Heart left ventricle (tissue), 16 donors: ENCODE data around the gene ZCCHC7. TPM values are rescaled to one million over a fixed set of nuclear protein-coding genes. Genes with fewer than 3 reads are reported as not detected.
A peak's percentile ranks its signal among the peaks of the same experiment; 100 is the strongest.

Experiments
- ATAC-seq, 4 donors: fragments of 200-7000 bp; cut with Tn5 transposase; one replicate each; pipeline ENCODE4 v1.9.1; 2020 to 2022; ENCODE audit warnings: moderate library complexity in 4 of 4, mild to moderate bottlenecking in 3 of 4, moderate number of reproducible peaks in 1 of 4
- DNase-seq, 5 donors: peaks; one replicate each; pipeline ENCODE4 v3.0.0-alpha.2; 2020
- H3K27ac ChIP-seq, 12 donors: fragments of 200-600 bp; sonication (generic) in 4 of 12; one replicate each; pipeline versions ENCODE4 v1.5.0 to v1.8.0; 2016 to 2022; ENCODE audit warnings: mild to moderate bottlenecking in 2 of 12
- H3K27me3 ChIP-seq, 9 donors: fragments of 200-600 bp; sonication (generic) in 2 of 9; one replicate each; pipeline versions ENCODE4 v1.5.1 to v1.8.0; 2016 to 2022; ENCODE audit warnings: mild to moderate bottlenecking in 3 of 9
- H3K36me3 ChIP-seq, 9 donors: fragments of 200-600 bp; sonication (generic) in 2 of 9; one replicate each; pipeline versions ENCODE4 v1.5.0 to v1.8.0; 2018 to 2022; ENCODE audit warnings: mild to moderate bottlenecking in 2 of 9
- H3K4me1 ChIP-seq, 12 donors: fragments of 200-600 bp; sonication (generic) in 4 of 12; one replicate each; pipeline versions ENCODE4 v1.5.0 to v1.8.0; 2016 to 2022; ENCODE audit warnings: mild to moderate bottlenecking in 3 of 12
- H3K4me3 ChIP-seq, 12 donors: fragments of 200-600 bp; sonication (generic) in 4 of 12; one replicate each; pipeline versions ENCODE4 v1.5.0 to v1.8.0; 2017 to 2022; ENCODE audit warnings: mild to moderate bottlenecking in 9 of 12, moderate library complexity in 4 of 12
- H3K9me3 ChIP-seq, 12 donors: fragments of 200-600 bp; sonication (generic) in 4 of 12; one replicate each; pipeline versions ENCODE4 v1.5.0 to v1.8.0; 2016 to 2022; ENCODE audit warnings: mild to moderate bottlenecking in 1 of 12
- POLR2A ChIP-seq, 2 donors: fragments of 450-650 bp; IDR thresholded peaks; one replicate each; pipeline ENCODE4 v1.6.1; 2017; ENCODE audit warnings: antibody characterized with exemption in 2 of 2, mild to moderate bottlenecking in 2 of 2, moderate library complexity in 2 of 2
- WGBS, 4 donors: extraction: QIAGEN DNeasy Blood & Tissue Kit in 2 of 4; methylation state at CpG; one replicate each; pipeline versions ENCODE4 v1.1.5 to v1.1.7; 2013 to 2018; 5-methylcytosine and 5-hydroxymethylcytosine counted together
- intact Hi-C, 10 donors: fragments of 100-400 bp; cut with DNase I; formaldehyde crosslinking; loops; one replicate each; pipeline versions ENCODE4 v1.11.1 to v1.14.2; 2022
- polyA plus RNA-seq, 2 donors: library from polyadenylated mRNA; stranded (reverse); fragments of 200-250 nt; gene quantifications; one replicate each; pipeline ENCODE4 v1.2.3, GENCODE V29; 2013
- total RNA-seq, 9 donors: library from RNA; depleted of rRNA in 2 of 9; stranded (reverse); fragments of >200 nt in 2 of 9; fragmentation: NEBNext Ultra II Directional in 3 of 9; extraction: Animal tissue kit (Norgen Biotek cat#: 25700) in 3 of 9; gene quantifications; one replicate each; pipeline versions ENCODE4 v1.1.0 to v1.2.4, GENCODE V29; 2016 to 2023
- TF ChIP-seq, protein P1 (sequence below), 12 donors: fragments of 200-600 bp; sonication (generic) in 4 of 12; IDR thresholded peaks; one replicate each; pipeline versions ENCODE4 v1.5.0 to v1.8.0; 2018 to 2022; ENCODE audit warnings: antibody characterized with exemption in 12 of 12, mild to moderate bottlenecking in 5 of 12
- donor health status: ischemic (EF 13 %, LVEDD 7.1; RV severe dilation, severe dysfunction).
- donor health status: healthy with polysubstance abuse.
- donor health status: DM: no; HTN: yes; CAD: no.
- donor health status: DM: no; HTN: no; CAD: no.
- donor health status: ischemic (EF 25% LVEDD 6.9; RV normal size, moderate dysfunction).
- donor health status: ischemic (EF 25% LVEDD 5.7; RV mildly dilated, moderate dysfunction).
- donor health status: healthy.
- donor health status: DM: yes; HTN: yes; CAD: no.
- donor health status: ischemic (EF 35%, LVEDD 5.7; RV mildly dilated, moderate dysfunction).
- donor health status: nonischemic (EF 11% LVEDD 7.7; RV severe dilation, severe dysfunction).
- donor health status: DM: yes; HTN: yes; CAD: no.
- donor health status: PGD.
- donor health status: ischemic (EF 29% LVEDD 5.4; RV normal size, mild dysfunction).
- donor health status: nonischemic (EF 23%, LVEDD 6.1; RV moderate dilation, normal function).

The ZCCHC7 gene
- total and polyA plus RNA-seq, 11 donors, result 3.5 to 14.8 (median 8.4) TPM

DNA sequence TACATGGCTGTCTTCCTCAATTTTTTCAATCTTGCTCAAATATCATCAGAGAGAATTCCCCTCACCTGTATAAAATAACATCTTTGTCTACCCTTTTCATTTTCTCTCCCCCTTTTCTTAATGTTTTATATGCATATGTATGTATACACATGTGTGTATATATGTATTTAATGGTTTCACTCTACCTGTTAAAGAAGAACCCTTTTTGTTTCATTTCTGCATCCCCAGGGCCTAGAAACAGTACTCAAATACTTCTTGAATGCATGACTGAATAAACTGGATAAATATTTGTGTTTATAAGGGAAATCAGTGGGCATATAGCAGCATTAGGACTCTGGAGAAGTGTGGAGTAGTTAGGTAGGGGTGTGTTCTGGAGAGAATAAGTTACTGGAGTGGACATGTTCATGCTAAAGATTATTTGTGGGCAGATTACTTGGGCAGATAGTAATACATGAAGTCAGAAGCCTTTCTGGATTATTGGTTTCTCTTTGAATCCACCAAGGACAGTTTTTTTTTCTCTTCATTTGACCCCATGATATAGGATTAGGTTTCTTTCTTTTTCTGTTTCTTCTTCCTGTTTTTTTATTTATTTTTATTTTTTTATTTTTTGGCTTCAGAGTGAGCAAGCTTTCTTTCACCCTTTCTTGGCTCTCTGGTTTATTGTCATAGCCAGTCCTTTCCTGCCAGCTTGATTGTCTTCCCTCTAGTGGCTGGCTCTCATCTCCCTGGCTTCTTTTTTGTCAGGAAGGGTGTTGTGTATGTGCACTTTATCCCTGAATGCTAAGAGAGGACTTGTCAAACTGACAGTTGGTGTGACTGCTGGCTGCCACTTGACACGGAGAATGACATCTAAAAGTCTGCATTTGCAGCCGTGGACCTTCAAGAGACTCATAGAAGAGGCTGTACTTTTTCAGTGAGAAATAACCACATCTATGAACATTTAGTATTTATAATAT lies 89.3 kb downstream of the ZCCHC7 start:
- H3K4me1 ChIP-seq, result peaks cover 0 to 20% (median 2%) of the 10 kb centered on the region in 12 donors
- H3K27ac ChIP-seq, result no peak overlapping the region
- 18 to 31% (median 21%) methylated on average over 2 of the region's 2 CpGs for WGBS, 4 donors
- DNase-seq (no peak), ATAC-seq (peak in 3 of 4 donors; percentile 42 to 56 (median 43))
- intact Hi-C loops, result no loop called here
- H3K9me3 ChIP-seq, result peaks cover 0 to 2% (median 0%) of the 10 kb centered on the region in 12 donors
- H3K36me3 ChIP-seq, result peaks cover 0 to 16% (median 4%) of the 10 kb centered on the region in 9 donors
- H3K27me3 ChIP-seq, result no peaks in the 10 kb centered on the region
- TF ChIP-seq, protein P1, sequence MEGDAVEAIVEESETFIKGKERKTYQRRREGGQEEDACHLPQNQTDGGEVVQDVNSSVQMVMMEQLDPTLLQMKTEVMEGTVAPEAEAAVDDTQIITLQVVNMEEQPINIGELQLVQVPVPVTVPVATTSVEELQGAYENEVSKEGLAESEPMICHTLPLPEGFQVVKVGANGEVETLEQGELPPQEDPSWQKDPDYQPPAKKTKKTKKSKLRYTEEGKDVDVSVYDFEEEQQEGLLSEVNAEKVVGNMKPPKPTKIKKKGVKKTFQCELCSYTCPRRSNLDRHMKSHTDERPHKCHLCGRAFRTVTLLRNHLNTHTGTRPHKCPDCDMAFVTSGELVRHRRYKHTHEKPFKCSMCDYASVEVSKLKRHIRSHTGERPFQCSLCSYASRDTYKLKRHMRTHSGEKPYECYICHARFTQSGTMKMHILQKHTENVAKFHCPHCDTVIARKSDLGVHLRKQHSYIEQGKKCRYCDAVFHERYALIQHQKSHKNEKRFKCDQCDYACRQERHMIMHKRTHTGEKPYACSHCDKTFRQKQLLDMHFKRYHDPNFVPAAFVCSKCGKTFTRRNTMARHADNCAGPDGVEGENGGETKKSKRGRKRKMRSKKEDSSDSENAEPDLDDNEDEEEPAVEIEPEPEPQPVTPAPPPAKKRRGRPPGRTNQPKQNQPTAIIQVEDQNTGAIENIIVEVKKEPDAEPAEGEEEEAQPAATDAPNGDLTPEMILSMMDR (IDR thresholded peaks at IDR 0.05), result peak in 2 of 12 donors; percentile 24 to 37
- no peak for TF ChIP-seq POLR2A (IDR thresholded peaks at IDR 0.05)
- H3K4me3 ChIP-seq, result no peak overlapping the region

DNA sequence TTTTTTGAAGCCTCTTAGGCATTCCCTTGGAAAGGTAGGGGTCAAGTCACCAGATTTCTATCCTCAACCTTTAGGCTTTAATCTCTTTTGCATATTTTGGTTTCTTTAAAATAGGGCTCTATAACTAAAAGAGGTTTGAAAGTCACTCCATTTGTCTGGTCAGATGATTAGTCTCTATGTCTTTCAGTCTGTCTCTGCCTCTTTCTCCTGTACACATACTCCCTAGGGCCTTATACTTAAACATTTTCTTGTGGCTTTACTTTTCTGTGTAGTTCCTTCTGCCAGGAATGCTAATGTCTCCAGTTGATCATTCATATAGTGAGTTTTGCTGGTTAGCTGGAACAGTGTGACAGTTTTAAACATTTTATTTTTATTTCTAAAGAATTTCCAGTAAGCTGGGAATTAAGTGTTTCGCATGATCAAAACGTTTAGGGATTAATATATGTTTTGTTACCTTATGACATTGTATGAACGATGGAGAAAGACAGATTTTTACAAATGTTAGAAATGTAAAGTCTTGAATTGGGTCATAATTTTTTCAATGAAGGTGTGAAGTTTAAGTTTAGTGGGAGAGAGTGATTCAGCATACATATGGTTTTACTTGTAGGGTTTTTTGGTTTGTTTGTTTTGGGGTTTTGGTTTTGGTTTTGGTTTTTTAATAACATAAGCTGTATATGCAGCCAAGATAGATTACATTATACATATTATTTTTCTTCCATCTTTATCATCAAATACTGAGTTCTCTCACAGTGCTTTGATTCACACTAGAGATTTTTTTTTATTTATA lies 90.6 kb downstream of the ZCCHC7 start:
- Histone ChIP-seq H3K27me3 (no peaks in the 10 kb centered on the region), H3K4me3 (no peak overlapping the region), H3K27ac (no peak overlapping the region), H3K9me3 (no peaks in the 10 kb centered on the region), H3K4me1 (peaks cover 0 to 20% (median 2%) of the 10 kb centered on the region in 12 donors), H3K36me3 (peaks cover 0 to 16% (median 4%) of the 10 kb centered on the region in 9 donors)
- intact Hi-C loops, result no loop called here
- TF ChIP-seq, protein P1 (IDR thresholded peaks at IDR 0.05), result no peak
- no peak for TF ChIP-seq POLR2A (IDR thresholded peaks at IDR 0.05)
- ATAC-seq (no peak), DNase-seq (no peak)
- 86 to 94% (median 89%) methylated on average over 3 of the region's 3 CpGs for WGBS, 4 donors

DNA sequence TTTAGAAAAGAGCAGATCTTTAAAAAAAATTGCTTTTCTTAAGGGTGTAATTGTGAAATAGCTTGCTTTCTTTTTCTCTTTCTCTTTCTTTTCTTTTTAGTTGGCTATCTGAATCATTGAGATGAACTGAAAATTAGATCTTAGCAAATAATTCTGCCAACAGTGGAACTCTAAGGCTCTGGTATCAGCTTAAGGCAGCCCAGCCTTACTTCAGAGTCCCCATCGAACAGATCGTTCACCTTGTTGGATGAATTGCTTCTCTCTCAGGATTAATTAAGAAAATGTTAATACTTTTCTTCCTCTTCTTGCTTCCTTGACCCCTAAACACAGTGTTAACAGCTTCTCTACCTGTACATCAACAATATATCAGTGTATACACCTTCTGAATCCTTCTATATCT lies 92.1 kb downstream of the ZCCHC7 start:
- no peak for TF ChIP-seq POLR2A (IDR thresholded peaks at IDR 0.05)
- TF ChIP-seq, protein P1 (IDR thresholded peaks at IDR 0.05), result no peak
- DNase-seq (no peak), ATAC-seq (no peak)
- Histone ChIP-seq H3K4me3 (no peak overlapping the region), H3K36me3 (peaks cover 0 to 12% (median 3%) of the 10 kb centered on the region in 9 donors), H3K9me3 (no peaks in the 10 kb centered on the region), H3K27me3 (no peaks in the 10 kb centered on the region), H3K27ac (no peak overlapping the region), H3K4me1 (peaks cover 0 to 20% (median 2%) of the 10 kb centered on the region in 12 donors)
- WGBS, 4 donors, result 92 to 96% (median 96%) methylated on average over 2 of the region's 2 CpGs
- intact Hi-C loops, result no loop called here

DNA sequence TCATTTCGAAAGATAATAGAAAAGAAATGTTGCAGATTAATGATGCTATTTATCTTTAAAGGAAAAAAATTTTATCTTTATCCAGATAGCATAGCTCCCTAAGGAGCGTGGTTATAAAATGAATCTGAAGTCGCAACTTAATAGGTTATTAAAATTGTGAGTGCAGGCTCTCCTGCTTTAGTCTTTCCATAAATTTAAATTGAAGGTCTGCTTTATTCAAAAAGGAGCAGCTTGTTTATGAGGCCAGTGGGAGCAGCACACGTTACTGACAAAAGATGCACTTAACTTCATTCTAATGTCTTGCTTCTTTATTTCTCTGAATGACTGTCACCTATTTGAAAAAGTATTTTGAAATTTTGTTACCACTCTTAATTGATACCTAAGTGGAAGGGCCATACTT lies 95.0 kb downstream of the ZCCHC7 start:
- ATAC-seq (no peak), DNase-seq (no peak)
- Histone ChIP-seq H3K4me3 (no peak overlapping the region), H3K4me1 (peaks cover 0 to 11% (median 0%) of the 10 kb centered on the region in 12 donors), H3K27ac (no peak overlapping the region), H3K27me3 (no peaks in the 10 kb centered on the region), H3K9me3 (no peaks in the 10 kb centered on the region), H3K36me3 (no peaks in the 10 kb centered on the region)
- WGBS, 4 donors, result 86 to 95% (median 90%) methylated on average over 4 of the region's 4 CpGs
- TF ChIP-seq POLR2A (IDR thresholded peaks at IDR 0.05), result no peak
- TF ChIP-seq, protein P1 (IDR thresholded peaks at IDR 0.05), result no peak
- intact Hi-C loops, result no loop called here
